Neutrophil (primary cell): ENCODE results near the gene PLA2G3.
"Not testable (repeated sequence)": the region's sequence is repeated elsewhere in the genome, so short reads cannot be mapped to it uniquely, and the experiment has no call there.

Experiments used
- H3K27ac ChIP-seq: fragments of 200-600 bp; sonication (generic); 2 replicates; pipeline ENCODE4 v1.5.1; 2016; ENCODE audit warnings: mild to moderate bottlenecking, moderate library complexity
- H3K27me3 ChIP-seq: fragments of 200-600 bp; sonication (generic); 2 replicates; pipeline ENCODE4 v1.6.0; 2016; ENCODE audit warnings: mild to moderate bottlenecking
- H3K36me3 ChIP-seq: fragments of 200-600 bp; sonication (generic); 2 replicates; pipeline ENCODE4 v1.5.1; 2017
- H3K4me1 ChIP-seq, 2 experiments: fragments of 200-600 bp in 1 of 2; sonication (generic) in 1 of 2; 1 replicate in 1 of 2; 2 replicates in 1 of 2; pipeline versions ENCODE4 v1.5.1 to v1.6.1; 2013 to 2016; ENCODE audit warnings: low read depth in 1 of 2, low read length in 1 of 2, mild to moderate bottlenecking in 1 of 2, moderate library complexity in 1 of 2; ENCODE audit not compliant: control insufficient read depth in 1 of 2, insufficient read depth in 1 of 2
- H3K4me3 ChIP-seq, 2 experiments: fragments of 200-600 bp in 1 of 2; sonication (generic) in 1 of 2; 1 replicate in 1 of 2; 2 replicates in 1 of 2; pipeline ENCODE4 v1.5.1; 2013 to 2016; ENCODE audit warnings: low read depth in 1 of 2, low read length in 1 of 2, mild to moderate bottlenecking in 1 of 2, moderate library complexity in 1 of 2
- H3K9me3 ChIP-seq: fragments of 200-600 bp; sonication (generic); 2 replicates; pipeline ENCODE4 v1.5.1; 2016
- CTCF ChIP-seq: fragments of 200-600 bp; sonication (generic); IDR thresholded peaks from 2 replicates; pipeline ENCODE4 v1.5.1; 2016; ENCODE audit warnings: antibody characterized with exemption

PLA2G3 gene

GRCh38 chr22:31178859-31179258, 38.6 kb upstream of the PLA2G3 start:
- Histone ChIP-seq H3K4me1 (no peaks in the 10 kb centered on the region), H3K27ac (no peak overlapping the region), H3K4me3 (no peak overlapping the region), H3K9me3 (no peaks in the 10 kb centered on the region), H3K36me3 (peaks cover 20% of the 10 kb centered on the region), H3K27me3 (no peaks in the 10 kb centered on the region)
- no peak for TF ChIP-seq CTCF

GRCh38 chr22:31177420-31178162, 37.3 kb upstream of the PLA2G3 start:
- Histone ChIP-seq H3K9me3 (no peaks in the 10 kb centered on the region), H3K27ac (no peak overlapping the region), H3K27me3 (no peaks in the 10 kb centered on the region), H3K36me3 (peaks cover 17% of the 10 kb centered on the region), H3K4me3 (no peak overlapping the region), H3K4me1 (peaks cover 4 to 6% of the 10 kb centered on the region in 2 experiments)
- TF ChIP-seq CTCF = no peak

- H3K9me3 ChIP-seq = no peaks in the 10 kb centered on the region
- H3K27me3 ChIP-seq = no peaks in the 10 kb centered on the region
- H3K36me3 ChIP-seq = peaks cover 13% of the 10 kb centered on the region
- H3K4me3 ChIP-seq = no peak overlapping the region
- H3K27ac ChIP-seq = no peak overlapping the region
- no peak for TF ChIP-seq CTCF
- H3K4me1 ChIP-seq = peaks cover 10 to 12% of the 10 kb centered on the region in 2 experiments
Measured at GRCh38 chr22:31176923-31177322, 36.6 kb upstream of the PLA2G3 start.

- H3K36me3 ChIP-seq = peaks cover 13% of the 10 kb centered on the region
- peak overlapping the region; percentile 92 for H3K27ac ChIP-seq
- TF ChIP-seq CTCF = no peak
- peaks cover 19 to 21% of the 10 kb centered on the region in 2 experiments for H3K4me1 ChIP-seq
- no peaks in the 10 kb centered on the region for H3K9me3 ChIP-seq
- H3K27me3 ChIP-seq = no peaks in the 10 kb centered on the region
- H3K4me3 ChIP-seq = no peak overlapping the region
Measured at GRCh38 chr22:31173386-31174145, 33.3 kb upstream of the PLA2G3 start.

GRCh38 chr22:31171734-31172133, 31.4 kb upstream of the PLA2G3 start:
- H3K36me3 ChIP-seq, H3K27me3 ChIP-seq, H3K9me3 ChIP-seq: not testable (repeated sequence)
- Histone ChIP-seq H3K4me1 (peaks cover 20 to 21% of the 10 kb centered on the region in 2 experiments), H3K27ac (peak overlapping the region; percentile 92), H3K4me3 (peak overlapping the region; percentile 46 to 54)

GRCh38 chr22:31170971-31171370, 30.7 kb upstream of the PLA2G3 start:
- H3K4me3 ChIP-seq = no peak overlapping the region
- peak overlapping the region; percentile 92 for H3K27ac ChIP-seq
- H3K4me1 ChIP-seq = peaks cover 21 to 27% of the 10 kb centered on the region in 2 experiments
- H3K9me3 ChIP-seq = no peaks in the 10 kb centered on the region
- H3K36me3 ChIP-seq = no peaks in the 10 kb centered on the region
- no peaks in the 10 kb centered on the region for H3K27me3 ChIP-seq
- TF ChIP-seq CTCF = no peak
